Trophoblast cell (in vitro differentiated cells and primary cell): ENCODE data around the gene ARHGAP8.

Experiments used
- DNase-seq, 2 donors: peaks; one replicate each; pipeline ENCODE4 v3.0.0-alpha.2; 2016
- H2AFZ ChIP-seq: 2 replicates; pipeline ENCODE4 v1.6.1; 2013; ENCODE audit warnings: low read length, moderate library complexity, mild to moderate bottlenecking; ENCODE audit not compliant: insufficient read depth, poor library complexity
- H2AK5ac ChIP-seq: 2 replicates; pipeline ENCODE4 v1.6.1; 2013; ENCODE audit warnings: mild to moderate bottlenecking, low read length
- H2BK120ac ChIP-seq: 2 replicates; pipeline ENCODE4 v1.6.1; 2013; ENCODE audit warnings: low read length, mild to moderate bottlenecking, moderate library complexity; ENCODE audit not compliant: insufficient read depth, poor library complexity
- H2BK12ac ChIP-seq: 2 replicates; pipeline ENCODE4 v1.6.1; 2013; ENCODE audit warnings: mild to moderate bottlenecking, low read length, moderate library complexity
- H2BK5ac ChIP-seq: 2 replicates; pipeline ENCODE4 v1.6.1; 2013; ENCODE audit warnings: low read length, low read depth, moderate library complexity, mild to moderate bottlenecking; ENCODE audit not compliant: poor library complexity
- H3K14ac ChIP-seq: 2 replicates; pipeline ENCODE4 v1.6.1; 2013; ENCODE audit warnings: mild to moderate bottlenecking, low read length
- H3K18ac ChIP-seq: 2 replicates; pipeline ENCODE4 v1.6.1; 2013; ENCODE audit warnings: mild to moderate bottlenecking, low read length
- H3K23ac ChIP-seq: 2 replicates; pipeline ENCODE4 v1.6.1; 2013; ENCODE audit warnings: low read length
- H3K27ac ChIP-seq: 2 replicates; pipeline ENCODE4 v1.5.1; 2013; ENCODE audit warnings: low read depth, mild to moderate bottlenecking, inconsistent platforms, low read length, moderate library complexity
- H3K27me3 ChIP-seq: 2 replicates; pipeline ENCODE4 v1.6.1; 2013; ENCODE audit warnings: inconsistent platforms, mild to moderate bottlenecking, low read length, moderate library complexity; ENCODE audit not compliant: insufficient read depth
- H3K36me3 ChIP-seq, 2 experiments: 1 replicate in 1 of 2; 2 replicates in 1 of 2; pipeline ENCODE4 v1.6.1; 2013; ENCODE audit warnings: low read length in 2 of 2, mild to moderate bottlenecking in 2 of 2, moderate library complexity in 1 of 2; ENCODE audit not compliant: insufficient read depth in 2 of 2, control insufficient read depth in 1 of 2
- H3K4ac ChIP-seq: 2 replicates; pipeline ENCODE4 v1.6.1; 2013; ENCODE audit warnings: low read depth, mild to moderate bottlenecking, low read length, moderate library complexity
- H3K4me1 ChIP-seq, 2 experiments: 1 replicate in 1 of 2; 2 replicates in 1 of 2; pipeline ENCODE4 v1.6.1; 2013; ENCODE audit warnings: low read length in 2 of 2, mild to moderate bottlenecking in 2 of 2, moderate library complexity in 1 of 2; ENCODE audit not compliant: insufficient read depth in 2 of 2, control insufficient read depth in 1 of 2
- H3K4me2 ChIP-seq: 2 replicates; pipeline ENCODE4 v1.6.1; 2013; ENCODE audit warnings: inconsistent platforms, mild to moderate bottlenecking, low read length, moderate library complexity
- H3K4me3 ChIP-seq: 2 replicates; pipeline ENCODE4 v1.5.1; 2013; ENCODE audit warnings: mild to moderate bottlenecking, low read depth, low read length, inconsistent platforms
- H3K79me1 ChIP-seq: one replicate; pipeline ENCODE4 v1.6.1; 2013; ENCODE audit warnings: low read length
- H3K79me2 ChIP-seq: 2 replicates; pipeline ENCODE4 v1.6.1; 2013; ENCODE audit warnings: low read length, mild to moderate bottlenecking; ENCODE audit not compliant: control insufficient read depth, insufficient read depth, poor library complexity
- H3K9ac ChIP-seq: 2 replicates; pipeline ENCODE4 v1.6.1; 2013; ENCODE audit warnings: mild to moderate bottlenecking, low read length
- H3K9me3 ChIP-seq: 2 replicates; pipeline ENCODE4 v1.6.1; 2013; ENCODE audit warnings: low read depth, mild to moderate bottlenecking, control low read depth, inconsistent platforms, low read length; ENCODE audit not compliant: insufficient read depth
- H4K12ac ChIP-seq: 2 replicates; pipeline ENCODE4 v1.6.1; 2013; ENCODE audit warnings: low read depth, mild to moderate bottlenecking, low read length, moderate library complexity
- H4K8ac ChIP-seq: 2 replicates; pipeline ENCODE4 v1.6.1; 2013; ENCODE audit warnings: low read depth, mild to moderate bottlenecking, low read length, moderate library complexity
- H4K91ac ChIP-seq: one replicate; pipeline ENCODE4 v1.6.1; 2013; ENCODE audit warnings: low read depth, mild to moderate bottlenecking, low read length, moderate library complexity
- WGBS: extraction: QIAGEN DNeasy Blood & Tissue Kit; methylation state at CpG from one replicate; pipeline ENCODE4 v1.1.7; 2013; ENCODE audit warnings: missing lambda C conversion rate; ENCODE audit not compliant: insufficient read length, insufficient coverage; ENCODE audit errors: extremely low coverage; 5-methylcytosine and 5-hydroxymethylcytosine counted together

The ARHGAP8 gene

GRCh38 chr22:44786136-44786535 is 33.8 kb downstream of the ARHGAP8 start:
- H3K27me3 ChIP-seq = no peaks in the 10 kb centered on the region
- no peak overlapping the region for H3K4ac ChIP-seq
- H3K9ac ChIP-seq = no peak overlapping the region
- no peaks in the 10 kb centered on the region for H3K79me1 ChIP-seq
- H3K9me3 ChIP-seq = peaks cover 2% of the 10 kb centered on the region
- peaks cover 17 to 20% of the 10 kb centered on the region in 2 experiments for H3K36me3 ChIP-seq
- H2BK120ac ChIP-seq = no peak overlapping the region
- DNase-seq = no peak
- H3K18ac ChIP-seq = no peak overlapping the region
- H4K12ac ChIP-seq = no peak overlapping the region
- no peak overlapping the region for H3K4me3 ChIP-seq
- no peaks in the 10 kb centered on the region for H3K79me2 ChIP-seq
- H4K91ac ChIP-seq = no peak overlapping the region
- H3K4me2 ChIP-seq = no peak overlapping the region
- H2BK5ac ChIP-seq = no peak overlapping the region
- no peak overlapping the region for H2AFZ ChIP-seq
- H3K4me1 ChIP-seq = no peaks in the 10 kb centered on the region
- no peak overlapping the region for H3K14ac ChIP-seq
- H2BK12ac ChIP-seq = no peak overlapping the region
- H4K8ac ChIP-seq = no peak overlapping the region
- H3K27ac ChIP-seq = no peak overlapping the region
- no peak overlapping the region for H2AK5ac ChIP-seq
- H3K23ac ChIP-seq = no peak overlapping the region
- no CpG with 5 or more reads among the region's 23 CpGs for WGBS

GRCh38 chr22:44786610-44787009 is 34.2 kb downstream of the ARHGAP8 start:
- no peaks in the 10 kb centered on the region for H3K27me3 ChIP-seq
- H3K79me2 ChIP-seq = no peaks in the 10 kb centered on the region
- no peak overlapping the region for H2BK120ac ChIP-seq
- no peaks in the 10 kb centered on the region for H3K4me1 ChIP-seq
- H2AFZ ChIP-seq = no peak overlapping the region
- WGBS = no CpG with 5 or more reads among the region's 7 CpGs
- H2BK5ac ChIP-seq = no peak overlapping the region
- no peak overlapping the region for H4K12ac ChIP-seq
- H3K9ac ChIP-seq = no peak overlapping the region
- H4K8ac ChIP-seq = no peak overlapping the region
- no peak overlapping the region for H4K91ac ChIP-seq
- no peak for DNase-seq
- H3K4me2 ChIP-seq = no peak overlapping the region
- peaks cover 20% of the 10 kb centered on the region in 2 experiments for H3K36me3 ChIP-seq
- H3K79me1 ChIP-seq = no peaks in the 10 kb centered on the region
- H2BK12ac ChIP-seq = no peak overlapping the region
- no peak overlapping the region for H3K4me3 ChIP-seq
- no peak overlapping the region for H3K4ac ChIP-seq
- no peak overlapping the region for H3K23ac ChIP-seq
- H3K18ac ChIP-seq = no peak overlapping the region
- no peak overlapping the region for H3K27ac ChIP-seq
- no peak overlapping the region for H3K14ac ChIP-seq
- no peak overlapping the region for H2AK5ac ChIP-seq
- H3K9me3 ChIP-seq = peaks cover 2% of the 10 kb centered on the region

GRCh38 chr22:44787832-44788231 is 35.5 kb downstream of the ARHGAP8 start:
- Histone ChIP-seq H3K79me1 (no peaks in the 10 kb centered on the region), H4K8ac (no peak overlapping the region), H3K4ac (no peak overlapping the region), H2BK120ac (no peak overlapping the region), H2AFZ (no peak overlapping the region), H3K9ac (no peak overlapping the region), H3K9me3 (peaks cover 2% of the 10 kb centered on the region), H3K23ac (no peak overlapping the region), H4K12ac (no peak overlapping the region), H3K14ac (no peak overlapping the region), H3K18ac (no peak overlapping the region), H2BK5ac (no peak overlapping the region), H3K4me1 (no peaks in the 10 kb centered on the region), H3K79me2 (no peaks in the 10 kb centered on the region), H2AK5ac (no peak overlapping the region), H3K27ac (no peak overlapping the region), H3K4me2 (no peak overlapping the region), H2BK12ac (no peak overlapping the region), H3K27me3 (no peaks in the 10 kb centered on the region), H3K36me3 (peaks cover 20 to 24% of the 10 kb centered on the region in 2 experiments), H3K4me3 (no peak overlapping the region), H4K91ac (no peak overlapping the region)
- DNase-seq = no peak
- WGBS = no CpG with 5 or more reads among the region's 3 CpGs

GRCh38 chr22:44793106-44793505 is 40.7 kb downstream of the ARHGAP8 start:
- peaks cover 3 to 10% of the 10 kb centered on the region in 2 experiments for H3K4me1 ChIP-seq
- no peak overlapping the region for H2AFZ ChIP-seq
- no peak overlapping the region for H3K14ac ChIP-seq
- no peak overlapping the region for H3K9ac ChIP-seq
- WGBS = no CpG with 5 or more reads among the region's 10 CpGs
- no peak overlapping the region for H4K91ac ChIP-seq
- no peak overlapping the region for H3K23ac ChIP-seq
- H3K79me1 ChIP-seq = no peaks in the 10 kb centered on the region
- no peaks in the 10 kb centered on the region for H3K9me3 ChIP-seq
- no peak overlapping the region for H2AK5ac ChIP-seq
- H3K36me3 ChIP-seq = peaks cover 8 to 25% of the 10 kb centered on the region in 2 experiments
- H2BK12ac ChIP-seq = no peak overlapping the region
- no peak overlapping the region for H2BK120ac ChIP-seq
- DNase-seq = no peak
- no peak overlapping the region for H3K4ac ChIP-seq
- H2BK5ac ChIP-seq = no peak overlapping the region
- no peaks in the 10 kb centered on the region for H3K27me3 ChIP-seq
- H3K79me2 ChIP-seq = no peaks in the 10 kb centered on the region
- H3K4me2 ChIP-seq = no peak overlapping the region
- H4K12ac ChIP-seq = no peak overlapping the region
- no peak overlapping the region for H3K4me3 ChIP-seq
- H3K18ac ChIP-seq = no peak overlapping the region
- H3K27ac ChIP-seq = no peak overlapping the region
- H4K8ac ChIP-seq = no peak overlapping the region
